Stimulated activated naive CD8-positive, alpha-beta T cell treated with anti-CD3 and anti-CD28 coated beads, Interleukin-15, amount 100 ng/mL, for 72 hours (primary cell): ENCODE results near the gene UHMK1.

Experiments used
- ATAC-seq: fragments of 150-1000 bp; cut with Tn5 transposase; 2 replicates; pipeline ENCODE4 v1.10.0; 2021; ENCODE audit warnings: mild to moderate bottlenecking, moderate library complexity
- DNase-seq, 2 donors: peaks; one replicate each; pipeline ENCODE4 v3.0.0; 2021 to 2022
- H3K27ac Mint-ChIP-seq, 2 donors: one replicate each; pipeline ENCODE4 v1.8.0; 2022; ENCODE audit warnings: mild to moderate bottlenecking in 2 of 2, mixed read lengths in 2 of 2, moderate library complexity in 2 of 2
- H3K27me3 Mint-ChIP-seq: one replicate; pipeline ENCODE4 v1.8.0; 2022; ENCODE audit warnings: mixed read lengths
- H3K4me1 Mint-ChIP-seq: one replicate; pipeline ENCODE4 v1.8.0; 2022; ENCODE audit warnings: mild to moderate bottlenecking, mixed read lengths
- H3K4me3 Mint-ChIP-seq, 2 donors: one replicate each; pipeline ENCODE4 v1.8.0; 2022; ENCODE audit warnings: mild to moderate bottlenecking in 2 of 2, mixed read lengths in 2 of 2, moderate library complexity in 1 of 2
- H3K9me3 Mint-ChIP-seq, 2 donors: one replicate each; pipeline ENCODE4 v1.8.0; 2022; ENCODE audit warnings: mixed read lengths in 2 of 2

The UHMK1 gene

GRCh38 chr1:162549001-162549400, 51.4 kb downstream of the UHMK1 start:
- DNase-seq (no peak), ATAC-seq (no peak)
- H3K27me3 Mint-ChIP-seq: no peaks in the 10 kb centered on the region
- H3K27ac Mint-ChIP-seq: no peak overlapping the region
- H3K4me3 Mint-ChIP-seq: no peak overlapping the region
- no peaks in the 10 kb centered on the region for H3K9me3 Mint-ChIP-seq
- H3K4me1 Mint-ChIP-seq: no peaks in the 10 kb centered on the region

DNA sequence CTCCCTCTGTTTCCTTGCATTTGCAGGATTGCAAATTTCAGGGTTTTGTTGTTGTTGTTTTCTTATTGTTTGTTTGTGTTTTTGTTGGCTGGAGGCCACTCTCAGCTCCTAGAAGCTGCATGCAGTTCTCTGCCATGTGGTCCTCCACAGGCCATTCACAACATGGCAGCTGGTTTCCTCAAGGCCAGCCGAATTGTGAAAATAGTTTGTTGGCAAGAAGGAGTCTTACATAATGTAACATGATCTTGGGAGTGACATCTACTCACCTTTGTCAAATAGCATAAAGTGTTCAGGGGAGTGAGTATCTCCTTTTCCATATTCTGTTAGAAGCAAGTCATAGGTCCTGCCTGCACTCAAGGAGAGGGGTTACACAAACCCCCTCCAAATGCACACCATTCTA, 53.3 kb downstream of the UHMK1 start:
- H3K9me3 Mint-ChIP-seq: no peaks in the 10 kb centered on the region

DNA sequence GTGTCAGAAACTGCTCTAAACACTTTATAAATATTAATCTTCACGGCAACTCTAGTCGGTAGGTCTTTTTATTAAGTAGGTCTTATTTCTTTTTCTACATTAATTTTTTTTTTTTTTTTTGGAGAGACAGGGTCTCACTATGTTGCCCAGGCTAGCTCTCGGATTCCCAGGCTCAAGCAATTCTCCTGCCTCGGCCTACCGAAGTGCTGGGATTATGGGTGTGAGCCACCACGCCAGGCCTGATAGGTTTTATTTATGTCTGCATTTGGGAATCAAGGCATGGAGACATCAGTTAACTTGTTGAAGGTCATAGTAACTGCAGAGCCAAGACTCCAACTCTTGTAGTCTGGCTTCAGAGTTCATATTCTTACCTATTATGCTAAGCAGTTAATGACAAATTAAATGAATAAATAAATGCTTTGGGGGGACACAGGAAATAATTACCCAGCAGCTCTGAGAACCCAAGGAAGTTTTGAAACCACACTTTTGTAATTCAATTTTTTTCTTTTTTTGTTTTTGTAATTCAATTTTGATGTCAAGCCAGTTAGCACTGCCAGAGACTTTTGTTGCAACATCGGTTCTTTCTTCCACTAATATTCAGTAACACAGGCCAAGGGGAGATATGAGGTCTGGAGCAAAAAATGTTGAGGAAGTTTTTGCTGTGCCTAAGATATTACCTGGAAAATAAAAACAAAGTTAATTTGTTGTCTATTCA, 54.5 kb downstream of the UHMK1 start:
- no peaks in the 10 kb centered on the region for H3K27me3 Mint-ChIP-seq
- H3K4me3 Mint-ChIP-seq: no peak overlapping the region
- ATAC-seq (no peak), DNase-seq (no peak)
- no peaks in the 10 kb centered on the region for H3K9me3 Mint-ChIP-seq
- no peak overlapping the region for H3K27ac Mint-ChIP-seq
- no peaks in the 10 kb centered on the region for H3K4me1 Mint-ChIP-seq

More for the DNA sequence above, 53.3 kb downstream of the UHMK1 start:
- H3K27ac Mint-ChIP-seq: no peak overlapping the region
- H3K27me3 Mint-ChIP-seq: no peaks in the 10 kb centered on the region
- no peaks in the 10 kb centered on the region for H3K4me1 Mint-ChIP-seq
- DNase-seq: no peak
- ATAC-seq: no peak
- no peak overlapping the region for H3K4me3 Mint-ChIP-seq

DNA sequence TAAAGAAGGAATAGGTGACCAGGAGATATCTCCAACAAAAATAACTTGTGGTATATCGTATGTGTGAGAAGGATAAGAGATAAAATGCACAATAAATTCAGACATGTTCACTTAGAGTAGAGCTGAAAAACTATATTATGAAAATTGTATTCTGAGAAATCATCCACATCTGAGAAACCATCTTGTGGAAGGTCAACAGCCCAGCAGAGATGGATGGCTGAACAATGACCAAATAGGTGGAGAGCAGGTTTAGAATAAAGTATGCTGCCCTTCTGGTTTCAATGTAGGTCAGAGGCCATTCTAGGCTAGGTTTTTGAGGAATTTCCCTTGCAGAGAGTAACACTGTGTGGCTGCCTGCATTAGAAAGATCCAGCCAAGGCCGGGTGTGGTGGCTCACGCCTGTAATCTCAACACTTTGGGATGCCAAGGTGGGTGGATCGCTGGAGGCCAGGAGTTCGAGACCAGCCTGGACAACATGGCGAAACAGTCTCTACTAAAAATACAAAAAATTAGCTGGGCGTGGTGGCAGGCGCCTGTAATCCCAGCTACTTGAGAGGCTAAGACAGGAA, 55.1 kb downstream of the UHMK1 start:
- no peak for DNase-seq
- Mint-ChIP-seq H3K9me3 (no peaks in the 10 kb centered on the region), H3K27me3 (no peaks in the 10 kb centered on the region), H3K27ac (no peak overlapping the region), H3K4me1 (no peaks in the 10 kb centered on the region), H3K4me3 (no peak overlapping the region)
- no peak for ATAC-seq

- no peak overlapping the region for H3K4me3 Mint-ChIP-seq
- no peak overlapping the region for H3K27ac Mint-ChIP-seq
- ATAC-seq (no peak), DNase-seq (no peak)
- no peaks in the 10 kb centered on the region for H3K9me3 Mint-ChIP-seq
- no peaks in the 10 kb centered on the region for H3K27me3 Mint-ChIP-seq
- H3K4me1 Mint-ChIP-seq: no peaks in the 10 kb centered on the region
Measured at GRCh38 chr1:162554258-162554657, 56.6 kb downstream of the UHMK1 start.

GRCh38 chr1:162557536-162557935, 59.9 kb downstream of the UHMK1 start:
- ATAC-seq (no peak), DNase-seq (no peak)
- Mint-ChIP-seq H3K27ac (no peak overlapping the region), H3K4me3 (no peak overlapping the region), H3K27me3 (no peaks in the 10 kb centered on the region), H3K4me1 (peaks cover 21% of the 10 kb centered on the region), H3K9me3 (no peaks in the 10 kb centered on the region)

GRCh38 chr1:162560303-162561036, 62.9 kb downstream of the UHMK1 start:
- ATAC-seq (no peak), DNase-seq (no peak)
- no peaks in the 10 kb centered on the region for H3K27me3 Mint-ChIP-seq
- H3K27ac Mint-ChIP-seq: peak overlapping the region; percentile 94 to 97
- H3K4me3 Mint-ChIP-seq: peak overlapping the region; percentile 89 to 99
- H3K9me3 Mint-ChIP-seq: no peaks in the 10 kb centered on the region
- H3K4me1 Mint-ChIP-seq: peaks cover 46% of the 10 kb centered on the region

GRCh38 chr1:162561037-162561615, 63.5 kb downstream of the UHMK1 start:
- DNase-seq (peak; percentile 95 to 96), ATAC-seq (peak; percentile 93)
- Mint-ChIP-seq H3K27me3 (no peaks in the 10 kb centered on the region), H3K4me3 (peak overlapping the region; percentile 89 to 99), H3K27ac (peak overlapping the region; percentile 94 to 97), H3K9me3 (no peaks in the 10 kb centered on the region), H3K4me1 (peaks cover 53% of the 10 kb centered on the region)

GRCh38 chr1:162561616-162562469, 64.2 kb downstream of the UHMK1 start, which contains the start of gene UAP1:
TSS of gene UAP1 (plus strand) at chr1:162561722. CDS start at chr1:162566069, 4,347 bp downstream.
- DNase-seq: no peak
- no peaks in the 10 kb centered on the region for H3K9me3 Mint-ChIP-seq

GRCh38 chr1:162562470-162562828, 64.8 kb downstream of the UHMK1 start:
- Mint-ChIP-seq H3K9me3 (no peaks in the 10 kb centered on the region), H3K27ac (peak overlapping the region in 1 of 2 donors; percentile 78), H3K4me1 (peaks cover 53% of the 10 kb centered on the region), H3K27me3 (no peaks in the 10 kb centered on the region), H3K4me3 (peak overlapping the region; percentile 83 to 99)
- no peak for ATAC-seq
- no peak for DNase-seq

More at GRCh38 chr1:162561616-162562469, 64.2 kb downstream of the UHMK1 start, which contains the start of gene UAP1:
- Mint-ChIP-seq H3K27me3 (no peaks in the 10 kb centered on the region), H3K27ac (peak within 1 kb of the TSS; percentile 94 to 97), H3K4me3 (peak within 1 kb of the TSS; percentile 89 to 99), H3K4me1 (peaks cover 53% of the 10 kb centered on the region)
- peak; percentile 68 for ATAC-seq

DNA sequence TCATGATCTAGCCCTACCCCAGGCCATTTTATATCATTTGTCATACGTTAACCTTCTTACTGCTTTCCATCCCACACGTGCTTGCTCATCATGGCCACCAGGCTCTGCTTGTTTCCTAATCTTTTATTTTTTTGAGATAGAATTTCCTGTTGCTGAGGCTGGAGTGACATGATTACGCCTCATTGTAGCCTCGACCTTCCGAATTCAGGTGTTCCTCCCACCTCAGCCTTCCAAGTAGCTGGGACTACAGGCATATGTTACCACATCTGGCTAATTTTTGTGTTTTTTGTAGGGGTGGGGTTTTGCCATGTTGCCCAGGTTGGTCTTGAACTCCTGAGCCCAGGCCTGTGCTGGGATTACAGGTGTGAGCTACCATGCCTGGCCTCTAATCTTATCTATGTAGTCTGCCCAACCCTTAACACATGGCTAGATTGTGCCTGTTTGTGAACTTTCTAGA, 67.2 kb downstream of the UHMK1 start:
- Mint-ChIP-seq H3K4me1 (peaks cover 53% of the 10 kb centered on the region), H3K27ac (no peak overlapping the region), H3K4me3 (peak overlapping the region in 1 of 2 donors; percentile 16), H3K27me3 (no peaks in the 10 kb centered on the region), H3K9me3 (no peaks in the 10 kb centered on the region)
- ATAC-seq (no peak), DNase-seq (no peak)

- Mint-ChIP-seq H3K4me3 (no peak overlapping the region), H3K27me3 (no peaks in the 10 kb centered on the region), H3K27ac (no peak overlapping the region), H3K9me3 (no peaks in the 10 kb centered on the region), H3K4me1 (peaks cover 50% of the 10 kb centered on the region)
- ATAC-seq: no peak
- DNase-seq: peak in 1 of 2 donors; percentile 21
Measured at GRCh38 chr1:162565460-162565859, 67.8 kb downstream of the UHMK1 start.

- Mint-ChIP-seq H3K9me3 (no peaks in the 10 kb centered on the region), H3K27ac (no peak overlapping the region), H3K4me3 (no peak overlapping the region), H3K27me3 (no peaks in the 10 kb centered on the region), H3K4me1 (peaks cover 40% of the 10 kb centered on the region)
- no peak for DNase-seq
- ATAC-seq: no peak
Measured at GRCh38 chr1:162566870-162567269, 69.3 kb downstream of the UHMK1 start.

DNA sequence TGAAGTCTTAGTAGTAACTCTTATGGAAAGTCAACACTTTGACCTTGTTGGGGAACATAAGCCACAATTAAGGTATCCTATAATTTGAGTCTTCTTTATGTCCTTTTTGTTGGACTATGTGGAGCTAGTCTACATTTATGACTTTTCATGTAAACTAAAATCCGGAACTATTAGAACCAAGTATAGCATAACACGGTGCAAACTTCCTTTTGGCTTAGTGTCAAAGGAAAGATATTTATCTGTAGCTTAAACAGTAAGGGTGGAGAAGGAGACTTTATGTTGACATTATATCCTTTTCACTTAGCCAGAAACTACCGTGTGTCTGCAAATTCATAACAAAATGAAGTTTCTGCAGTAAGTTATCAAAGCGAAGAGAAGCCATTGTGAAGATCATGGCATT, 71.2 kb downstream of the UHMK1 start:
- H3K27ac Mint-ChIP-seq: no peak overlapping the region
- peaks cover 30% of the 10 kb centered on the region for H3K4me1 Mint-ChIP-seq

DNA sequence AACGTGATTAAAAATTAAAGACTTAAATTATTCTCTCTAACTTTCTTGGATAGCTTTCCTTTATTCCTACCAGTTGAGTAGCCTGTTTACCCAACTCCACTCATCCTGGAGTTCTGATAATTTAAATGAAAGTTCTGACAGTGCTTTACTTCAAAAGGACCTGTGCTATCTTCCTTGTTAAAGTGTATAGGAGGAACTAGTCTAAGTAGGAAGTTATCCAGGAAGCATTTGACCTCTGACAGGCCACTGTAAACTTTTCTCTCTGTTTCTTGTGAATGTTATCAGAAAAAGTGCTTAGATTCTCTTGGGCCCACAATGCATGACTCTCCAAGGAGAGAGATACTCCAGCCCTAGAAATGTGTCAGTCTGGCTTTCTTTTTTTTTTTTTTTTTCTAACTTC, 73.1 kb downstream of the UHMK1 start:
- Mint-ChIP-seq H3K9me3 (no peaks in the 10 kb centered on the region), H3K4me3 (no peak overlapping the region), H3K4me1 (peaks cover 10% of the 10 kb centered on the region), H3K27me3 (no peaks in the 10 kb centered on the region), H3K27ac (no peak overlapping the region)
- ATAC-seq: no peak
- no peak for DNase-seq

More for the DNA sequence above, 71.2 kb downstream of the UHMK1 start:
- H3K27me3 Mint-ChIP-seq: no peaks in the 10 kb centered on the region
- no peak for DNase-seq
- H3K9me3 Mint-ChIP-seq: no peaks in the 10 kb centered on the region
- H3K4me3 Mint-ChIP-seq: no peak overlapping the region
- ATAC-seq: no peak
